ENCODE results near the gene PER2. TPM values are rescaled to one million over a fixed set of nuclear protein-coding genes. Genes with fewer than 3 reads are reported as not detected.
"Not testable (repeated sequence)": the region's sequence is repeated elsewhere in the genome, so short reads cannot be mapped to it uniquely, and the experiment has no call there.

PER2 gene
- polyA plus RNA-seq, 3 donors = 5.1 to 6.0 (median 5.1) TPM

DNA sequence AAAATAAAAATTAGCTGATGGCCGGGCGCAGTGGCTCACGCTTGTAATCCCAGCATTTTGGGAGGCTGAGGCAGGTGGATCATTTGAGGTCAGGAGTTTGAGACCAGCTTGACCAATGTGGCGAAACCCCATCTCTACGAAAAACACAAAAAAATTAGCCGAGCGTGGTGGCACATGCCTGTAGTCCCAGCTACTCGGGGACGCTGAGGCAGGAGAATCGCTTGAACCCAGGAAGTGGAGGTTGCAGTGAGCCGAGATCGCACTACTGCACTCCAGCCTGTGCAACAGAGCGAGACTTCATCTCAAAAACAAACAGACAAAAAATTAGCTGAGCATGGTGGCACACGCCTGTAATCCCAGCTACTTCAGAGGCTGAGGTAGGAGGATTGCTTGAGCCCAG is 22.3 kb upstream of the PER2 start:
- DNase-seq (ENCODE audit: low read depth in 3 of 3, low spot score in 2 of 3) = not testable (repeated sequence)

DNA sequence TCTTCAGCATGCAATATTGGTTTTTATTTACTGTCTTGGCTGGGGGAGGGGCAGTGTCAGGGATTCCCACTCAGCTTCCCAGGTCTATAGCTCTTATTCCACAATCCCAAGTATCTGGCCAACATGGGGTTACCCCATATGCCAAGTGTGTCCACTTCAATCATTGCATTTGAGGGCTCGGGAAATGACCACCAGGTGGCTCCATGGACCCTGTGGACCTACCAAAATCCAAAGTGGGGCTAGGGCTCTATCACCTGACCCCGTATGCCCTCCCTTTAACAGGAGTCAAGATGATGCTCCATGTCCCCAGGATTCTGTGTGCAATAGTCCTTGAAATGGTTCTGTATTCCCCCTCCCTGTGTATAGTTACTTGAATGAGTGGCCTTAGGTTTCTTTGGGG is 19.8 kb upstream of the PER2 start:
- DNase-seq (ENCODE audit: low read depth in 3 of 3, low spot score in 2 of 3) = no peak

DNA sequence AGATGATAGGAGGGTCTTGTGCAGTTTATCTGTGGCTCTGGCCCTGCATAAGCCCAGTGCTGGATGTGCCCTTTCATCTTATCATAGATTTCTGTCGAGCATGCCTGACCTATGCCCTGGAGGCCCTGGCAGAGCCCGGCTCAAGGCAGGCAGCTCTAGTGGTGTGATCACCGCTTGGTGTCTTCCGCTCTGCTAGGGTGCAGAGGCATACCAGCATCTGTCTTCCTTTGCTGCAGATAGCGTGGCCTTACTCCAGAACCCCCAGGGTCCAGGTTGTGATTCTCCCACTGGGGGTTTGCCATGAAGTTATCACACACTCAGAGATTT is 18.2 kb upstream of the PER2 start:
- no peak for DNase-seq (ENCODE audit: low read depth in 3 of 3, low spot score in 2 of 3)

DNA sequence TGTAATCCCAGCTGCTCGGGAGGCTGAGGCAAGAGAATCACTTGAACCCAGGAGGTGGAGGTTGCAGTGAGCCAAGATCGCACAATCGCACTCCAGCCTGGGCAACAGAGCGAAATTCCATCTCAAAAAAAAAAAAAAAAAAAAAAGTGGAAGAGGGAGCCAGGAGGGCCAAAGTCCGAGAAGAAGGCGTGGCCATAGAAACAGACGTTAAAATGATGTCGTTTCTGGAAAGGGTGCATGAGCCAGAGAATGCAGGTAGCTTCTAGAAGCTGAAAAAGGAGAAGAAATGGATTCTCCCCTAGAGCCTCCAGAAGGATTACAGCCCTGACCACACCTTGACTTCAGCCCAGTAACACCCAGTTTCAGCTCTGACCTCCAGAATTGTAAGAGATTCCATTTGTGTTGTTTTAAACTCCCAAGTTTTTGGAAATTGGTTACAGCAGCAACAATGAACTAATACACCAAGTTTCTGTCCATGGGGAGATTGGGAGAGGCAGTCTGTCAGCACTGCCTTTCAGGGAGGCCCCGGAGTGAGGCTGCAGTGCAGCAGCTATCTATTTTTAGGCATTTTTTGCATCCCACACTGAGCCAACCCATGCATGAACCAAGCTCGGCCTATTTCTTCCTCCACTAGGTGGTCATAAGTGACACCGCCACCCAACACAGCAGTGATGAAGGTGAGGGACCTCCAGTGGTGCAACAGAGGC is 17.7 kb upstream of the PER2 start:
- DNase-seq (ENCODE audit: low read depth in 3 of 3, low spot score in 2 of 3) = no peak

DNA sequence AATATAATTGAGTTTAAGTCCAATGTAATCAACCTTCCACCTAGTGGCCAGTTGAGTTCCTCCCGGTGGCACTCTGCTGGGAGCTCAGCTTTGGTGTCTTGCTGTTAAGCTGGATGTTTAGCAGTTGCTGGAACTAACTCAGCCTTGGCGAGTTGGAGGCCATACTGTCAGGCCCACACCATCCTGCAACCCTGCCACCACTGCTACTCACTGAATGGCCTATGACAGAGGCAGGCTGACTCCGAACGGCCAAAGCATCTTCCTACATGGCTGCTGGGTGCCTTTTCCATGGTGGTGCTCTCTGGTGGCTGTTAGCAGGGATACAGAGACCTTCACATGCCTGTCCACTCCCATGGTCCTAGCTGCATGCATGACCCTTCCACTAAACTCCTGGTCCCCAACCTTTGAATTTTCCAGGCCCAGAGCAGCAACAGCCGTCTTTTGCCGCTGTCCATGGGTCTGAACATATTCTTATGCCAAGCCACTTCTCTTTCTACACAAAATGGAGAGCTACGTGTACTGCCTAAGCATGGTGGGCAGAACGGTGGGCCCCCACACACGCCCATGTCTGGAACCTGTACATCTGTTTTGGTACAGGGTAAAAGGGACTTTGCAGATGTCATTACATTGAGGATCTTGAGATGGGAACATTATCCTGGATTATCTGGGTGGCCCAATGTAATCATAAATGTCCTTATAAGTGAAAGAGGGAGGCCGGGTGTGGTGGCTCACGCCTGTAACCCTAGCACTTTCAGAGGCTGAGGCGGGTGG is 16.9 kb upstream of the PER2 start:
- no peak for DNase-seq (ENCODE audit: low read depth in 3 of 3, low spot score in 2 of 3)

DNA sequence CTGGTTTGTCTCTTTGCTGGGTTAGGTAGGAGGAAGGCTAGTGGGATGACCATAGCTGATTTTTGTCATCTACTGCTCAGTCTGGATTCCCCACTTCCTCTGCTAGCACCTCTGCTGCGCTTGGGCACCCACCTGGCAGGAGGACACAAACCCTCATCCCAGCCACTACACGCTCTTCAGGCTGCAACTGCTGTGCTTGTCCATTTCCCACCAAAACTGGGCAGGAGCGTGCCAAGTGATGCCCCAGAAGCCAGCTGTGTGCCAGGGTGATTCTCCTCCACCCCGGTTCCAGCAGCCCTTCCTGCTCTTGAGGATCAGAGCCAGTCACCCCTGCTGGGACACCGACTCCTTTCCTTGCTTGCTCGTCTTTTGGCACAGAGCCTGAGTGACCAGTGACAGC is 15.7 kb upstream of the PER2 start:
- no peak for DNase-seq (ENCODE audit: low read depth in 3 of 3, low spot score in 2 of 3)

DNA sequence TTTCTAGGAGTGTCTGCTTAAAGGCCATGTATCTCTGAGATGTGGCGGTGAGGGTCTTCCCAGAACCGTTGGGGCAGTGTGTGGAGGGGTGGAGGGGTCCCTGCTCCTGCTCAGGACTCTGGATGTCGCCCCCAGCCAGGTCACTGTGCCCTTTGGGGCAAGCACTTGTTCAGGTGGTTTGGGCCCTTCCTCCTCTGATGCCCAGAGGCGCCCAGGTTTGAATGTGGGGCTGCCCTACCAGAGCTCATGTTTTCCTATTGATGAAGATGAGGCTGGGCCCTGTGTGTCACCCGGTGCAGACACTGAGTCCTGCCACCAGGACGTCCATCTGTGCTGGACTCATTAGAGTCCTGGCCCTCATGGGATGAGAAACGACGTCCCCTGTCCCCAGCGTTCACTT is 14.3 kb upstream of the PER2 start:
- DNase-seq (ENCODE audit: low read depth in 3 of 3, low spot score in 2 of 3) = no peak

DNA sequence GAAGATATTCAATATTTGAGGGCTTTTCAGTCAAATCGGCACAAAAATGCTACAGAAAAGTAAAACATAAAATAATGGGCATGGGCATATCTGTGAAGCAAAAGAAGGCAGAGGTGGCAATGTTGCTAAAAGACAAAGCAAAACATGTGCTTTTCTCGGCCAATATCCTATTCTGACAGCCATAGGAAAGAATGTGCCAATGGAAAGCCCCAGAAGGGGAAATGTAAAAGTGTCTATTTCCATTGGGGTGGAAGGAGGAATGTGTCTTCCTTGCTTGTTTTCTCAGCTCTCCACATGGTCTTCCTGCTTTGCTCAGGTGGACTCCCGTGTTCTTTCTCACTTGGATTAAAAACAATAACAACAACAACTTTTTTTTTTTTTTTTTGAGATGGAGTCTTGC is 13.7 kb upstream of the PER2 start:
- DNase-seq (ENCODE audit: low read depth in 3 of 3, low spot score in 2 of 3) = no peak

DNA sequence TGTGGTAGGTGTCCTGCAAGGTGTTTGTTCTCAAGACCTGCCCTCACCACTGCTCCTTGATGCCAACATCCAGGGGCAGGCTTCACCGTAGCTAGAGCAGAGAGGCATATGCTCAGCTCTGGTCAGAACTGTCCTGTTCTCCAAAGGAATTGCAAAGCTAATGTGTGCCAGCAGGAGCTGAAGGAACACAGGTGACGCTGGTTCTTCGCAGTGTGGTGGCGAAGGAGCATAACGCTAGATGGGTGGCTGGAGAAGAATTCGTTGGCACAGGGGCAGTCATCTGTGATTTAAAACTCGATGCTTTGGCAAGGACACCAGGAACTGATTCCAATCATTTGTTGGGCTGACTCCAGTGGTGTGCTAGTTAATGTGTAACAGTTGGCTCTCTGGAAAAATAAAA is 11.4 kb upstream of the PER2 start:
- DNase-seq (ENCODE audit: low read depth in 3 of 3, low spot score in 2 of 3) = no peak

DNA sequence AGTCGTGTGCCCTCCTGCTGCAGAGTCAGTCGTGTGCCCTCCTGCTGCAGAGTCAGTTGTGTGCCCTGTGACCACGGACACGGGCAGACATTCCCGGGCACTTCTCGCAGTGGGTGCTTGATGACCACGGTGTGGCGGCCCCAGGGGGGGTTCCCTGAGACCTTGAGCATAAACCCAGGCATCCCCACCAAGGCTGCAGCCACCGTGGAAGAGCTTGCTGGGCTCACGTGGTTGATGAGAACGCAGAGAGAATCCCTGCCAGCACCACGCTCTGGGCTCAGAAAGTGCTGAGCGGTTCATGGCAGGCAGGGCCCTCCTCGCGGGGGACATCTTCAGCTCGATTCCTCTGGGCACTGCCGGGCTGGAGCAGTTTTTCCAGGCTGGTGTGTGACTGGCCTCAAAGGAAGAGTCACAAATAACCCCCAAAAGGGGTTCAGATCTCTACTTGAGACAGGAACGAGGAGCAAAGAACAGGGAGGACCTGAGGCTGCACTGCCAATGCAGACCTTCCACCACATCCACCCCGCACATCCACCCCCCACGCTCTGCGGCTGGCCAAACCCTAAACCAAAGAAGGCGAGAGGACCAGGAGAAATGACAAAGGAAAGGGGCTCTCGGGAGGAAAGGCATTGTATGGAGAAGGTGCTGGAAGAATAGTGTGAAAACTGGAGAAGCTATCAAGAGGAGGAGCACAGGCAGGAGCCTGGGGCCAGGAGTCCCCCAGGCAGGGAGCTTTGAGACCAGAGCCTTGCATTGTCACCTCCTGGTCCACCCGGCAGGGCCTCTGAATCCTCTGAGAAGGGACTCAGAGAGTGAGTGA is 8.4 kb upstream of the PER2 start:
- DNase-seq (ENCODE audit: low read depth in 3 of 3, low spot score in 2 of 3) = no peak

DNA sequence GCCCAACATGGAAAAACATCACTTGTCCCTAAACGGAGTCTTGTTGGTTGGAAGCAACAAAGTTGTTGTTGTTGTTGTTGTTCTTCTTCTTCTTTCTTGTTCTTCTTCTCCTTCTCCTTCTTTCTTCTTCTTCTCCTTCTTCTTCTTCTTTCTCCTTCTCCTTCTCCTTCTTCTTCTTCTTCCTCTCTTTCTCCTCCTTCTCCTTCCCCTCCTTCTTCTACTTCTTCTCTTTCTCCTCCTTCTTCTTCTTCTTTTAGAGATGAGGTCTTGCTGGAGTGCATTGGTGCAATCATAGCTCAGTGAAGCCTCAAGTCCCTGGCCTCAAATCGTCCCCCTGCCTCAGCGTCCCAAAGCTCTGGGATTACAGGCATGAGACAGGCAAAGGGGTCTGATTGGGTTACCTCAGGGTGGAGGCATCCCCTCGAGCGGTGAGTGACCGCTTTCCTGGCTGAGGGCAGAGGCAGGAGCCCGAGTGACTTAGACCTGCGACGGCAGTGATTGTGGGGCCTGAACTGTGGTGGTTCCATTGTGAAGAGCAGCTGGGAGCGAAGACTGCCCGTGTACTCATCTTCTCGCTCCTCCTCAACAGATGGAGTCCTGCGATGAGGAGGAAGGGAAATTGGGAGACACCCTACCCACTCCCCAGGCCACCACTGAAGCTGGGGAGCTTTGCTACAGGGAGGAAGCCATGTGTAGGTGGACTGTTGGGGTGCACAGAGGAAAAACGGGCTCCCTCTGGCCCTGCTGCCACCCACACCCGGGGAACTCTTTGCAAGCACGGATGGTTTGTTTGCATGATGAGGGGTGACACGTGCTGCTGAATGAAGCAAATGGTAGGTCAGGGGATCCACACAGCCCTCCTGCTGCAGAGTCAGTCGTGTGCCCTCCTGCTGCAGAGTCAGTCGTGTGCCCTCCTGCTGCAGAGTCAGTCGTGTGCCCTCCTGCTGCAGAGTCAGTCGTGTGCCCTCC is 7.0 kb upstream of the PER2 start:
- DNase-seq (ENCODE audit: low read depth in 3 of 3, low spot score in 2 of 3) = no peak

DNA sequence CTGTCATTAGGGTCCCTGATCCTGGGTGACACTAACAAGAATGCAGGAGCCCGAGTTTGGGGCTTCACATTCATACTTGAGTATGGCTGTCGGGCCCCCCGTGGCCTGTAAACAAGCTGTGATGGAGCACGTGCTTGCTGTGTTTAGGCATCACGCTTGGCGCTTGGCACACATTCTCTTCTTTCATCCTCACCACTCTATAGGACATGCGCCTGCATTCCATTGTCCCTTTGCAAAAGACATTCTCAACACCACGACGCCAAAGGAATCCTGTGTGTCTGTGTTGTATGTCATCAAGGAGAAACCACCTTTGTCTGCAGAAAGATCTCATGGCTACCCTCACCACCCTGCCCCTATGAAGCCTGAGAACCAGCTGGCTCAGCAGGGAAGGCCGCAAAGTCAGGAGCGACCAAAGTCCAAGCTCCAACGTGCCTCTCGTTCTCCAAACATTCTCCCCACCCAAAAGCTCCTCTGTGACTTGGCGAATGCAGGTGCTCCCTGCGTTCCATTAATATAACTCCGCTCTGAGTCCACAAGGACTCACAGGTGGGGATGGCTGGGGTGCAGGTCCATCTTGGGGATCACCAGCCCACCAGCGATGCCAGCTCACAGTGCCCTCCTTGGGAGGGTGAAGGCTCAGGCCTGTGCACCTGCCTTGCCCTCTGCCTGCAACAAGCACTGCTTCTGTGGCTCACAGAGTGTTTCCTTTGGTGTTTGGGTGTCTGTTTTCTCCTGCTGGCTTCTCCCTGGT is 6.2 kb upstream of the PER2 start:
- no peak for DNase-seq (ENCODE audit: low read depth in 3 of 3, low spot score in 2 of 3)

DNA sequence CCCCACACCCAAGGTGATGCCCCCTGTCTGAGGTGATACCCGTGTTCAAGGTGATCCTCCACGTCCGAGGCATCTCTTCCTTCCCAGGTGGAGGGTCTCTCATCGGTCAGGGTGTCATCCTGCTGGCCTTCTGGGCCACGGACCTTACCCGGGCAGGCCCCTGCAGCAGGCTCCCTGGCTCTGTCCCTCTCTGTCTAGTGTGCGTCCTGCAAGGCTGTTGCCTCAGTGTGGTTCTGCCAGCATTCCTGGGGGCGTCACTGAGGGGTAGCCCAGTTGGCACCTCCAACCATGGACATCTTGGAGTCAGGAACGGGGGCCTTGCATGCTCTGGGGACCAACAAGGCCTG is 5.6 kb upstream of the PER2 start:
- DNase-seq (ENCODE audit: low read depth in 3 of 3, low spot score in 2 of 3) = no peak

DNA sequence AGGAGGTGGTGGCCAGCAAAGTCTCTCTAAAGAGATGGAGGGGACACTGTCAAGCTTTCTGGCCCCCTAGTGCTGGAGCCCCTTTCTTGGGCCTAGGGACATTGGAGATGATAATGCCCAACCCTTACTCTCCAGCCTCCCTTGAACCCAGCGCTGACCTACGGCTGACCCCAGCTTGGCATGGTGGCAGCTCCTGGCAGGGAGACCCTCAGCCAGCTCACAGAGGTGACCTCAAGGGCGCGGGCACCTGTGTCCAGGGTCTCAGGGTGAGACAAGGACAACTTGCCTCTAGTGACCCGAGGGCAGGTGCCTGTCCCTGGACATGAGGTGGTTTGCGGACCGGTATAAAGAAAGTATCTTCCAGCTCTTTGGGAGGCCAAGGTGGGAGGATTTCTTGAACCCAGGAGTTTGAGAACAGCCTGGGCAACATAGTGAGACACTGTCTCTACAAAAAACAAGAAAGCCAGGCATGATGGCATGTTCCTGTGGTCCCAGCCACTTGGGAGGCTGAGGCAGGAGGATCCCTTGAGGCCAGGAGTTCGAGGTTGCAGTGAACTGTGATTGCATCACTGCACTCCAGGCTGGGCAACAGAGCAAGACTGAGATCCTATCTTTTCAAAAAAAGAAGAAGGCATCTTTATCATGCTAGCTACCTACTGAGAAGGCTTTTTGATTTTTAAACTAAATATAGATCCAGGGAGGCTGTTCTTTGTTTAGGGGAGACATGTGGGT is 3.3 kb upstream of the PER2 start:
- DNase-seq (ENCODE audit: low read depth in 3 of 3, low spot score in 2 of 3) = no peak

DNA sequence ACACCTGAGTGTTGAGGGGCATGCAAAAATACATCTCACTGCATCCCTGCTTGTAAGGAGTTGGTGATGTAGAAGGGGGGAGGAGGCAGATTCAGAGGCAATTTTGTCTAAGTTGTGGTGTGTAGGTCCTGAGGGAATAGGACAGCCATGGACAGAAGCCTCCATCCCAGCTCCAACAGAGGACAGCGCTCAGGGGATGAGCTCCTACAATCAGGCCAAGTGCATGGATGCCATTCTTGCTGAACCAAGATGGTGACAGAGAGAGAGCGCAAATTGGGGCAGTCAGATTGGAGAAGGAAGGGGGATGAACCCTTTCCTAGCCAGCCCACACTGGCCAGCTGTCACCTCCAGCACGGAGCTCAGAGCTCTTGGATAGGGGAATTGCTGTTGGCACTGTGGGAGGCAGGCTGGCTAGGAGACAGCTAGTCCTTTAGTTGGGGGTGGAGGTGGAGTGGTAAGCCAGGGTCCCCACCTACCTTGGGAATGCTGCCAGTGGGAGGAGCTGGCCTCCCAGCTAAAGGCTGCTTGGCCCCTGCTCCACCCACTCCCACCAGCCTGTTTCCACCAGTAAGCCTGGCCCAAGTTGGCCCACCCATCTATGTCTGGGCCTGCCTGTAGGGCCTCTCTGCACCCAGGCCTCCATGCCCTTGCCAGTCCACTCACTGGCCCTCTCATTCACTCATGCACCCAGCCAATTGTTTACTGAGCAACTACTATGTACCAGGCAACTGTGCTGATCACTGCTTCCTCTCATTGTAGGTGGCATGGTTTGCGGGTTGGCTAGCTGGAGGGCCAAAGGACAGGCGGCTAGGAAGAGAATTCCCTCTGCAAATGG is 2.5 kb upstream of the PER2 start:
- no peak for DNase-seq (ENCODE audit: low read depth in 3 of 3, low spot score in 2 of 3)

DNA sequence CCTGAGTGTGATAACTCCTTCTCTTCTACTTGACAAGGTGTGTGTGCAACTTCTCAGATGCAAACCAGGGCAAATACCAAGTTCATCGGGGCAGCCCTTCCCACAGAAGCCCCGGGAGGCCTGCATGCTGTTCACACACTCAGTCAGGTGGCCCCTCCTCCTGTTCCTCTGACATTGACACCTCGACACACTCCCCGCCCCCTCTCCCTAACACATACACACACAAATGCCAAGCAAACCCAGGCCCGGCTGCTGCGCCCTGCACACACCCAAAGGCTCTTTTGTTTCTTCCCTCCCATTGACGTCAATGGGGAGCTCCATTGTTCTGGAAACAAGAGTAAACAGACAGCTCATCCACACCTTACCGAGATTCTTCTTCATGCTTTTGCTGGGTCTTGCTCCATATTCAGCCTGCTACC is 1.7 kb upstream of the PER2 start:
- DNase-seq (ENCODE audit: low read depth in 3 of 3, low spot score in 2 of 3) = no peak

DNA sequence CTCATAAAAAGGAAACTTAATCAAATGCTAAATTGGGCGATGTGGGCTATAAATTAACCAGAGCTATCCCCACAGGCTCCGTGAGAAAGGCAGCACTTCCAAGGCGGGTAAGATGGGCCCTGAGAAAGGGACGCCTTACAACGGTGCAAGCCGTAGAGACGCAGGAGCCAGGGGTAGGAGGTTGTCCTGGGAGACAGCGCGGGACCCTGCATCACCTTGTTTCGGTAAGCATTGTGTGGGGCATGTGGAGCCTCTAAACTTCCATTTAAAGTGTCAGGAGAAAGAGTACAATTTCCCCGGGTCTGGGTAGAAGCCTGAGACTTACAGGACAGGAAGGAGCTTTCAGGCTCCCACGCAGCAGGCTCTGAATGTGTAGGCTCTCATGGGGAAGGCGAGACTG is 1.2 kb upstream of the PER2 start:
- peak in 1 of 3 donors; percentile 16 for DNase-seq (ENCODE audit: low read depth in 3 of 3, low spot score in 2 of 3)
